ENCODE measurements around the gene SPATA21.

GRCh38 chr1:16371725-16372124 is 65.5 kb downstream of the SPATA21 start:
- TF ChIP-seq CTCF (IDR thresholded peaks at IDR 0.05; ENCODE audit: poor library complexity, severe bottlenecking), result no peak
- no peak for TF ChIP-seq EP300 (conservative IDR thresholded peaks at IDR 0.05; ENCODE audit: poor library complexity, severe bottlenecking)
- no peak for TF ChIP-seq REST (IDR thresholded peaks at IDR 0.05; ENCODE audit: borderline replicate concordance)
- TF ChIP-seq RAD21 (conservative IDR thresholded peaks at IDR 0.05), result no peak
- TF ChIP-seq POLR2AphosphoS5 (IDR thresholded peaks at IDR 0.05), result no peak
- TF ChIP-seq EZH2 (IDR thresholded peaks at IDR 0.05; ENCODE audit: borderline replicate concordance, insufficient read depth, low read length, poor library complexity, severe bottlenecking), result no peak
- no peak for TF ChIP-seq SMC3 (conservative IDR thresholded peaks at IDR 0.05; ENCODE audit: poor library complexity)
- no peak for TF ChIP-seq TAF1 (IDR thresholded peaks at IDR 0.05; ENCODE audit: low read depth)
- TF ChIP-seq MXI1 (conservative IDR thresholded peaks at IDR 0.05; ENCODE audit: poor library complexity, severe bottlenecking), result no peak

Data from neural cell (in vitro differentiated cells).